Measurements from ENCODE around the gene GIPC1.

GIPC1 gene

DNA sequence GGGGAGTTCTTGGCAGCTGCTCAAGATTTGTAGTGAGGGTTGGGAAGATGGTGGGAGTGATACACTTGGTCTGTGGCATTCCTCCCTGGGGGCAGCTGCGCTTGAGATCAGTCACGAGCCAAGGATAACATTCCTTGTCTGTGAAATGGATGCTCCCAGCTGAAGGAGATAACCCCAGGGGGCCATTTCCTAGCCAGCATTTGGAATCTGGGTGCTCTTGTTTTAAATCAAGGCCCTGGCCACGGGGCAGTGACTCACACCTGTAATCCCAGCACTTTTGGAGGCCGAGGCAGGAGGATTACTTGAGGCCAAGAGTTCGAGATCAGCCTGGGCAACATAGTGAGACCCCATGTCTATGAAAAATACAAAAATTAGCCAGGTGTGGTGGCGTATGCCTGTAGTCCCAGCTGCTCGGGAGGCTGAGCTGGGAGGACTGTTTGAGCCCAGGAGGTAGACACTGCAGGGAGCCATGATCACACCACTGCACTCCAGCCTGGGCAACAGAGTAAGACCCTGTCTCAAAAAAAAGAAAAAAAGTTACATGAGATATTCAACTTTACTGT, 58.3 kb downstream of the GIPC1 start:
- H3K27ac ChIP-seq, result no peak overlapping the region

DNA sequence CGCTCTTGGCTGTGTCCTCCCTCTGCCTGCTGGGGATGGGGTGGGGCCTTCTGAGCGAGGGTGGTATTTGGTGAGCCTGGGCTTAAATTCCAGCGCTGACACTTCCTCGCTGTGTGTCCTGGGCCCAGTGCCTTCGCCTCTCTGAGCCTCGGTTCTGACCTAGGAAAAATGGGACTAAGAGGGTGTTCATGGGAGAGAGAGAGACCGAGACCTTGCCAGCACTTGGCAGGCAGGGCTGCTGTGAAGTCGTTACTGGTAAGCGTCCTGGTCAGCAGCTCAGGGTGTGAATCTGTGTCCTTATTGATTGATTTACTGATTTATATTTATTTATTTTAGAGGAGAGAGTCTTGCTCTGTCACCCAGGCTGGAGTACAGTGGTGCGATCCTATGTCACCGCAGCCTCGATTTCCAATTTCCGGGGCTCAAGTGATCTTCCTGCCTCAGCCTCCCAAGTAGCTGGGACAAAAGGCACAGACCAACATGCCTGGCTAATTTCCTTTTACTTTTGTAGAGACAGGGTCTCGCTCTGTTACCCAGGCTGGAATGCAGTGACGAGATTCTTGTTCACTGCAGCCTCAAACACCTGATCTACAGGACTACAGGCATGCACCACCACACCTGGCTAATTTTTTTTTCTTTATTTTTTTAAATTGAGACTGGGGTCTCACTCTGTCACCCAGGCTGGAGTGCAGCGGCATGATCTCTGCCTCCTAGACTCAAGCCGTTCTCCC, 60.4 kb downstream of the GIPC1 start:
- H3K27ac ChIP-seq, result peak overlapping the region; percentile 79; the same call in 1 of the 2 replicates
- no peak for TF ChIP-seq ZFX (IDR thresholded peaks at IDR 0.05; ENCODE audit: borderline replicate concordance)
- TF ChIP-seq, protein P1, sequence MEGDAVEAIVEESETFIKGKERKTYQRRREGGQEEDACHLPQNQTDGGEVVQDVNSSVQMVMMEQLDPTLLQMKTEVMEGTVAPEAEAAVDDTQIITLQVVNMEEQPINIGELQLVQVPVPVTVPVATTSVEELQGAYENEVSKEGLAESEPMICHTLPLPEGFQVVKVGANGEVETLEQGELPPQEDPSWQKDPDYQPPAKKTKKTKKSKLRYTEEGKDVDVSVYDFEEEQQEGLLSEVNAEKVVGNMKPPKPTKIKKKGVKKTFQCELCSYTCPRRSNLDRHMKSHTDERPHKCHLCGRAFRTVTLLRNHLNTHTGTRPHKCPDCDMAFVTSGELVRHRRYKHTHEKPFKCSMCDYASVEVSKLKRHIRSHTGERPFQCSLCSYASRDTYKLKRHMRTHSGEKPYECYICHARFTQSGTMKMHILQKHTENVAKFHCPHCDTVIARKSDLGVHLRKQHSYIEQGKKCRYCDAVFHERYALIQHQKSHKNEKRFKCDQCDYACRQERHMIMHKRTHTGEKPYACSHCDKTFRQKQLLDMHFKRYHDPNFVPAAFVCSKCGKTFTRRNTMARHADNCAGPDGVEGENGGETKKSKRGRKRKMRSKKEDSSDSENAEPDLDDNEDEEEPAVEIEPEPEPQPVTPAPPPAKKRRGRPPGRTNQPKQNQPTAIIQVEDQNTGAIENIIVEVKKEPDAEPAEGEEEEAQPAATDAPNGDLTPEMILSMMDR (IDR thresholded peaks at IDR 0.05), result no peak

More for the DNA sequence above, 58.3 kb downstream of the GIPC1 start:
- TF ChIP-seq, protein P1 (IDR thresholded peaks at IDR 0.05), result no peak
- TF ChIP-seq ZFX (IDR thresholded peaks at IDR 0.05; ENCODE audit: borderline replicate concordance), result no peak

DNA sequence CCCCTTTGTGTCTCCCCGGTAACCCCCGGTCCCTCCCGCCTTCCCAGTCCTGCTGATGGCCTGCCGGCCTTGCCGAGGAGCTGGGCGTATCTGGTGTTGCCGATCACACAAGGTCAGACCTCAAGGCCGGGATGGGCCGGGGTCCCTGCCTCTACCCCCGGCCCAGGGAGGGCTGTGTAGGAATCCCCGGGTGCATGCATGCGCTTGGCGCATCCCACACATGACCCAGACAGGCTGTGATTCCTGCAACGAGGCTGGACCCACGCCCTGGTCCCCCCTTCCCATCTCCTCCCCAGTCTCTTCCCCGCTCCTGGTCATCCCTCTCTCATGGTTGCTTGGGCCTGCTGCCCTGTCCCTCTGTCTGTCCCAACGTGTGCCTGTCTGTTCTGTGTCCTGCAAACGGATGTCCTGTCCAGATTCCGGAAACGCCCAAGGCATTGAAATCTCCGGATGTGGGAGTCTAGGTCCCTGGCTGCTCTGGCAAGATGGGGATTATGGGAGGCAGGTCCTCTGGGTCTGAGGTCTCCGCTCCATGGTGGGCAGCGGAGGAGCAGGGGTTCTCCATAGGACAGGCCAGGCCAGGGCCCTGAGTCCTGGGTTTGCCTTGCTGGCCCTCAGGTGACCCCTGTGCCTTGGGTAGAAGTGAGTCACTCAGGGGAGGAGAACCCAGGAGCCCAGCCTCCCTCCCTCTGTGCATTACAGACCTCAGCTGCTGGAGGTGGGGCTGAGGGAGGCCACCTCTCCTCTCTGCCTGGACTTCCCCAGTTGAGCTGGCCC, 61.2 kb downstream of the GIPC1 start:
- TF ChIP-seq, protein P1 (IDR thresholded peaks at IDR 0.05), result no peak
- no peak for TF ChIP-seq ZFX (IDR thresholded peaks at IDR 0.05; ENCODE audit: borderline replicate concordance)
- peak overlapping the region; percentile 79 for H3K27ac ChIP-seq

DNA sequence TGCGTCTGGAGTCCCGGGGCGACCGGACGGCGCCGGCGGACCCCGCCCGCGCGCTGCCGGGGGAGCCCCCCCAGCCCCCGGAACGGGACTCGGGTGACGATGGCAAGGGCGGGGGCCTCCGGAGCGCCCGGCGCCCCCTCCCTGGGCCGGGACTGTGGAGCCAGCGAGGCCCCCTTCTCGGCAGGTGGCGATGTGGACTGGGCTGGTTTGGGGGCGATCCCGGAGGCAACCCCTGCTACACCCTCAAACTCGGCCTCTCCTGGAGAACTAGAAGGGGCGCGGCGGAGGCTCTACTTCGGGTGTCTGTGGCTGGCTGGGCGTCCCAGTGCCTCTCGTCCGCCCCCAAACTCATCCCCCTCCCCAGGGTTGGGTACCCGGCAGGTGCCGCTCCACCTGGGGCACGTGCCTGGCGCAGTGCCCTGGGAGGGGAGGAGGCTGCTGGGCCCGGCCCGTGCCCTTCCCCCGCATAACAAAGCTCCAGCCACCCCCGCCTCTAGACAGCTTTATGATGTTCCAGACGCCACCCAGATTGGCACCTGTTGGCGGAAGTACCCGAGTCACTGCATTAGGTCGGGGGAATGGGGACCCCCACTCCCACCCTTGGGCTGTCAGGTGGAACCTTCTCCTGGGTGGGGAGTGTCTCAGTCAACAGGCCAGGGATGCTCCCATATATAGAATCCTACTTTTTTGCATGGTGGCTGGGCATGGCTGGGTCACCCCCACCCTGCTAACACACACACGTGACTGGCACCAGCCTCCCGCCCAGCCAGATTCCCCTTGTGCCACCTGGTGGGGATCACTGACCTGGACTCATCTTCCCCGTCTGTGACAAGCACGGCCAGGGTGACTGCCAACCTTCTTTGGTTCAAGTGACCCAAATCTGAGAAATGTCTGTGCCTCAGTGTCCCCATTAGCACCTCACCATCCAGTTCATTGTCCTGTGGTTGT, 62.1 kb downstream of the GIPC1 start:
- TF ChIP-seq, protein P1 (IDR thresholded peaks at IDR 0.05), result no peak; the same call in 1 of the 2 replicates
- TF ChIP-seq ZFX (IDR thresholded peaks at IDR 0.05; ENCODE audit: borderline replicate concordance), result no peak
- peak overlapping the region; percentile 79 for H3K27ac ChIP-seq

DNA sequence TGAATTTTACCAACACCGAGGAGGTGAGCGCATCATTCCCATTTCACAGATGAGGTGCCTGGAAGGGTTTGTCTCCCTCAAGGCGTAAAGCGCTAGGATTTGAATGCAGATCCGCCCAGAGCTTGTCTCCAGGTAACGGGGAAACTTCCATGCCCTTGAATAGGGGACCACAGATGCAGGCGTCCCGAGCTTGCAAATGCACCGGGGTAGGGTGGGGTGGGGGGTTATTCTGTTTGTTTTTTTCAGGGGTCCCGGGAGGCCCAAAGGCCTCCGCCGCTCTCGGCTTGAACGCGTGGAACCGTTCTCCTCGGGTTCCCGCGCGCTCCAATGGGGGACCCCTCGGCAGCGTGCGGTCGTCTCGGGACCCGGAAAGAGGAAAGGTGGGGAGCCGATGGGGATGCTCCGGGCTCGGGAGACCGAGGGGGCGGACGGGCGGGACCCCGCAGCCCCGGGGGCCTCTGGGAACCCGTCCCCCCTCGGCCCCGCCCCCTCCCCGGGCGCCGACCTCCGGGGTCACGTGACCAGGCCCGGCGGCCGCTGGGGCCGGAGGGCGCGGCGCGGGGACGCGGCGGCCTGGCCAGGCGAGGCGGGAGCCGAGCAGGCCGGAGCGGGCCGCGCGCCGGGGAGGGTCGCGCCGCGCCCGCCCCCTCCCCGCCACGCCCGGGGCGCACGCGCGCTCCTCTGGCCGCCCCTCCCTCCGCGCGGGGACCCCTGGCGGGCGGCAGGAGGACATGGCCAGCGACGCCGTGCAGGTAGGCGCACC, 63.0 kb downstream of the GIPC1 start, which contains the start of gene PKN1:
PKN1 (plus strand) TSS at position 516 of the 763 bp plus-strand sequence; CDS start at position 732, 216 bp downstream.
- TF ChIP-seq ZFX (IDR thresholded peaks at IDR 0.05; ENCODE audit: borderline replicate concordance), result no peak
- TF ChIP-seq, protein P1 (IDR thresholded peaks at IDR 0.05), result peak; percentile 26
- peak within 1 kb of the TSS; percentile 79 for H3K27ac ChIP-seq

DNA sequence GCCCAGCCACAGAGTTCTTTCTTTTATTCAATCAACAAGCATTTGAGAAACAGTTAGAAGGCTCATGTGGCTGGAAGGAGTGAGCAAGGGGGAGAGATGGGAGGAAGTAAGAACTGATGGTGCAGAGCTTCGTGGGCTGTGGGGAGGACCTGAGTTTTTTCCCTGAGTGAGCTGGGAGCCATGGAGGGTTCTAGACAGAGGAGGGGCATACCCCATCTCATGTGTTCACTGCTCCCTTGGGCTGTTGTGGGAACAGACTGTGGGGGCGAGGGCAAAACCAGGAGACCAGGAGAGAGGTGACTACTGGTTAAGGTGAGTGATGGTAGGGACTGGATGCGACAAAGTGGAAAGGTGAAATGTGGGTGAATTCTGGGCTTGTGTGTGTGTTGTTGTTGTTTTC, 65.2 kb downstream of the GIPC1 start:
- no peak overlapping the region for H3K27ac ChIP-seq
- TF ChIP-seq, protein P1 (IDR thresholded peaks at IDR 0.05), result no peak
- TF ChIP-seq ZFX (IDR thresholded peaks at IDR 0.05; ENCODE audit: borderline replicate concordance), result no peak

Data from 22Rv1 (cell line).